HT1080 (cell line): ENCODE data around the gene AQP12B. TPM values are rescaled to one million over a fixed set of nuclear protein-coding genes. Genes with fewer than 3 reads are reported as not detected.
"Not testable (repeated sequence)": the region's sequence is repeated elsewhere in the genome, so short reads cannot be mapped to it uniquely, and the experiment has no call there.

Source experiments
- DNase-seq: peaks from one replicate; pipeline ENCODE4 v3.0.0-alpha.2; 2015; ENCODE audit warnings: low read depth
- polyA plus RNA-seq, 2 experiments: library from polyadenylated mRNA; depleted of rRNA; stranded (reverse); fragments of >200 nt; gene quantifications; 2 replicates each; pipeline ENCODE4 v1.2.3, GENCODE V29; 2015
- total RNA-seq: library from RNA; depleted of rRNA; stranded (reverse); fragments of >200 nt; shearing (Covaris generic); gene quantifications from 2 replicates; pipeline ENCODE4 v1.2.3, GENCODE V29; 2014; rRNA removed

Gene AQP12B
- total RNA-seq: not detected in 2 replicates
- polyA plus RNA-seq (2015; cell fraction: cytosol; rRNA removed): not detected in 2 replicates
- polyA plus RNA-seq (2015; cell fraction: nucleus; rRNA removed): not detected in 2 replicates

GRCh38 chr2:240682431-240683224 lies at the start of gene AQP12B:
TSS of gene AQP12B (minus strand) at chr2:240682885. CDS start at chr2:240682837, 48 bp downstream.
- not testable (repeated sequence) for DNase-seq

- no peak for DNase-seq
Observed at GRCh38 chr2:240732184-240732583, 49.5 kb upstream of the AQP12B start.

GRCh38 chr2:240731178-240731545 lies 48.5 kb upstream of the AQP12B start:
- DNase-seq: no peak

- no peak for DNase-seq
Observed at GRCh38 chr2:240730501-240731177, 48.0 kb upstream of the AQP12B start.

- no peak for DNase-seq
Observed at GRCh38 chr2:240728827-240729226, 46.1 kb upstream of the AQP12B start.

GRCh38 chr2:240728361-240728760 lies 45.7 kb upstream of the AQP12B start:
- no peak for DNase-seq

- DNase-seq: no peak
Observed at GRCh38 chr2:240727913-240728312, 45.2 kb upstream of the AQP12B start.

GRCh38 chr2:240727439-240727838 lies 44.8 kb upstream of the AQP12B start:
- no peak for DNase-seq

GRCh38 chr2:240726876-240727275 lies 44.2 kb upstream of the AQP12B start:
- DNase-seq: no peak

GRCh38 chr2:240725671-240726070 lies 43.0 kb upstream of the AQP12B start:
- no peak for DNase-seq

GRCh38 chr2:240725266-240725665 lies 42.6 kb upstream of the AQP12B start:
- no peak for DNase-seq

GRCh38 chr2:240724431-240724830 lies 41.7 kb upstream of the AQP12B start:
- no peak for DNase-seq

GRCh38 chr2:240723851-240724250 lies 41.2 kb upstream of the AQP12B start:
- no peak for DNase-seq

GRCh38 chr2:240722796-240723735 lies 40.4 kb upstream of the AQP12B start:
- DNase-seq: no peak

- DNase-seq: no peak
Observed at GRCh38 chr2:240722376-240722775, 39.7 kb upstream of the AQP12B start.

GRCh38 chr2:240721596-240722180 lies 39.0 kb upstream of the AQP12B start:
- DNase-seq: no peak

GRCh38 chr2:240720686-240721595 lies 38.3 kb upstream of the AQP12B start:
- DNase-seq: no peak

- no peak for DNase-seq
Observed at GRCh38 chr2:240719676-240720545, 37.2 kb upstream of the AQP12B start.

GRCh38 chr2:240718896-240719490 lies 36.3 kb upstream of the AQP12B start:
- no peak for DNase-seq
